ENCODE measurements around the gene CCDC12. TPM values are rescaled to one million over a fixed set of nuclear protein-coding genes. Genes with fewer than 3 reads are reported as not detected.

CCDC12 gene
- total RNA-seq, 1 donor from 2014 or later = 37.4 TPM

- Mint-ChIP-seq H3K27me3 (ENCODE audit: unreplicated experiment) (no peaks in the 10 kb centered on the region), H3K4me1 (ENCODE audit: unreplicated experiment) (peaks cover 10% of the 10 kb centered on the region), H3K4me3 (ENCODE audit: unreplicated experiment) (no peak overlapping the region), H3K9me3 (ENCODE audit: unreplicated experiment) (no peaks in the 10 kb centered on the region), H3K27ac (ENCODE audit: unreplicated experiment) (no peak overlapping the region), H3K36me3 (ENCODE audit: unreplicated experiment) (no peaks in the 10 kb centered on the region)
- no peak for DNase-seq (ENCODE audit: extremely low spot score, unreplicated experiment)
- TF ChIP-seq CTCF (IDR thresholded peaks at IDR 0.05) = no peak
Observed at GRCh38 chr3:46906471-46907058, 70.0 kb downstream of the CCDC12 start.

DNA sequence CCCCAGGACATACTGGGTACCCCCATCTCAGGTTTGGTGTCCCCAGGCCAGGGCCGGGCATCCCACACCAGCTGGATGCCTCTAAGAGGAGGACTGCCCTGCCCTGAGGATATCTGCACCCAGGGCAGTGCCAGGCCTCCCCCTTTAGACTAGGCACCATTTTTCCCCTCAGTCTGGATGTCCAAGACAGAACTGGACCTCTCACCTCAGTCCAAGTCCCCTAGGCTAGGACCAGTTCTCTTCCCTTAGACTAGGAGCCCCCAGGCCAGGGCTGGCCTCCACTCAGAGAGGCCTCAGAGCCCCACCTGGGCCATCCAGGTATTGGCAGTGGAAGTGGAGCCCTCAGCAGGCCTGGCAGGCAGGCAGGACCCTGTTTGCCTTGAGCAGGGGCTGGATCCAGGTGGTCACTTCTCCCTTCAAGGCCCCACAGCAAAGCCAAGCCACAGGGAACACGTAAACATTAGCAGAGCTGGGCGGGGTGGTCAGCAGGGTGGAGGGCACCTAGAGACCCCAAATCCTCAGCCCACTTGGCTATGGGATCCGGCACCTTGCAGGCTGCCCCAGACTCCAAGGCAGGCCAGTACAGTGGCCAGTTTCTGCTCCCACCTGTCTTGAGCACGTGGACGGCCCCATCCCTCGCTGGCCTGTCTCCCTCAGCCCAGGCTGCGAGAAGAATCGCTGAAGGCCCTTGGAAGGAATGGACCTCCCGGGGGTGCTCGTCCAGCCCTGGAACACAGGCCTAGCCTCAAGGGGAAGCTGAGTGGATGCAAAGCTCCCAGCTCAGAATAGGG lies 70.7 kb downstream of the CCDC12 start:
- Mint-ChIP-seq H3K27ac (ENCODE audit: unreplicated experiment) (no peak overlapping the region), H3K27me3 (ENCODE audit: unreplicated experiment) (no peaks in the 10 kb centered on the region), H3K4me3 (ENCODE audit: unreplicated experiment) (no peak overlapping the region), H3K4me1 (ENCODE audit: unreplicated experiment) (peaks cover 10% of the 10 kb centered on the region), H3K36me3 (ENCODE audit: unreplicated experiment) (no peaks in the 10 kb centered on the region), H3K9me3 (ENCODE audit: unreplicated experiment) (no peaks in the 10 kb centered on the region)
- DNase-seq (ENCODE audit: extremely low spot score, unreplicated experiment) = no peak
- no peak for TF ChIP-seq CTCF (IDR thresholded peaks at IDR 0.05)

DNA sequence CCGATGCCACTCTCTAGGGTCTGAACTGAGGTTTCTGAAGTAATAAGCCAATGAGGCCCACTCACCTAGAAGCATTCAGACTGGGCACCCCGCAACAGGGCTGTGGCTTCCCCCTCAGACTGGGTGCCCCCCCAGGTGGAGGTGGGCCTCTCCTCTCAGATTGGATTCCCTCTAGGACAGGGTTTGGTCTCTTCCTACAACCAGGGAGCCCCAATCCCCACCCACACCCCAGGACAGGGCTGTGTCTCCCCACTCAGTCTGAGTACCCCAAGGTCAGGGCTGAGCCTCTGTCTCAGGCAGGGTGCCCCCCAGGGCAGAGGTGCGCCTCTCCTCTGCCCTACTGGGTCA lies 71.4 kb downstream of the CCDC12 start:
- Mint-ChIP-seq H3K9me3 (ENCODE audit: unreplicated experiment) (no peaks in the 10 kb centered on the region), H3K27me3 (ENCODE audit: unreplicated experiment) (no peaks in the 10 kb centered on the region), H3K27ac (ENCODE audit: unreplicated experiment) (no peak overlapping the region), H3K4me3 (ENCODE audit: unreplicated experiment) (no peak overlapping the region), H3K36me3 (ENCODE audit: unreplicated experiment) (no peaks in the 10 kb centered on the region), H3K4me1 (ENCODE audit: unreplicated experiment) (peaks cover 10% of the 10 kb centered on the region)
- no peak for DNase-seq (ENCODE audit: extremely low spot score, unreplicated experiment)
- TF ChIP-seq CTCF (IDR thresholded peaks at IDR 0.05) = no peak

DNA sequence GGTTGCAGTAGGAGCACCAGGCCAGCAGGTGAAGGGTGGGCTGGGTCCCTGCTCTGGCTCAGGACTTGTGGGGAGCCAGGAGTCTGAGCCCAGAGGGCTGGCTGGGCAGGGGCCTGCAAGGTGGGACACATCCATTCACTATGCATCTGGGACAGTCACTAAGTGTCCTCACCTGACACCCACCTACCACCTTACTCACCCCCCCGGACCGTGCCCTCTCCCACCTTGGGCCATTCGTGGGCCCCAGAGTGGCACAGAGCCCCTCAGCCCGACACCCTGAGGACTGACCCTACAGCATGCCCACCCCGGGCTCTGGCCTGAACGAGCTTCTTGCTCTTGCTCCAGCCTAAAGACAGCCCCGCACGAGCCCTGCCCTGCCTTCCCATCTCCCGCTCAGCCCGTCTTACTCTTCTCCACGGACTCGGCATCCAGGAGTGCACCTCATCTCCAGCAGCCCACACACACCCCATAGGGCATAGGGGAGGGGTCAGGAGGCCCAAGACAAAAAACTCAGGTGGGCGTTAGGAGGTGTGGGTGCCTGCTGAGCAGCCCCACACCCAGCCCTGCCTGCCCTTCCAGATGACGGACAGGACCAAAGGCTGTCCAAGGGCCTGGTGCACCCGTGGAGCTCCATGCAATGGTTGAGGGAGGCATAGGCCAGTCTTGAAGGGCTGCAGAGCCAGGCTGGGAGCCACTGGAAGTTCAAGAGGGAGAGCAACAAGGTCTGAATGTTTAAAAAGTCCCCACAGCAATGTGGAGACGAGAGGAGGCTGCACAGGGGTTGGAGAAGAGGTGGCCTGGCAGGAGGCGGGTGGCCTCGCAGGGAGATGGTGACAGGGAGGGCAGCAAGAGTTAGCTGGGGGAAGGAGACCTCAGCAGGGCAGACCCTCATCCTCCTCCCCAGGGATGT lies 72.0 kb downstream of the CCDC12 start:
- Mint-ChIP-seq H3K4me3 (ENCODE audit: unreplicated experiment) (no peak overlapping the region), H3K27me3 (ENCODE audit: unreplicated experiment) (no peaks in the 10 kb centered on the region), H3K4me1 (ENCODE audit: unreplicated experiment) (peaks cover 10% of the 10 kb centered on the region), H3K9me3 (ENCODE audit: unreplicated experiment) (no peaks in the 10 kb centered on the region), H3K36me3 (ENCODE audit: unreplicated experiment) (no peaks in the 10 kb centered on the region), H3K27ac (ENCODE audit: unreplicated experiment) (no peak overlapping the region)
- no peak for TF ChIP-seq CTCF (IDR thresholded peaks at IDR 0.05)
- DNase-seq (ENCODE audit: extremely low spot score, unreplicated experiment) = no peak

Data from osteocyte (in vitro differentiated cells).